CD14-positive monocyte (primary cell): Measurements from ENCODE around the gene DGKB. TPM values are rescaled to one million over a fixed set of nuclear protein-coding genes. Genes with fewer than 3 reads are reported as not detected.

Experiments used
- DNase-seq, 3 donors: peaks; one replicate each; pipeline ENCODE4 v3.0.0-alpha.2; 2011 to 2022
- H2AFZ ChIP-seq: 2 replicates; pipeline ENCODE4 v1.6.0; 2012; ENCODE audit warnings: mild to moderate bottlenecking, low read depth, low read length, inconsistent platforms; ENCODE audit not compliant: insufficient read depth, poor library complexity, severe bottlenecking
- H3K27ac ChIP-seq, 2 donors: 1 replicate in 1 of 2; 2 replicates in 1 of 2; pipeline ENCODE4 v1.5.1; 2012 to 2013; ENCODE audit warnings: low read length in 2 of 2, control low read depth in 1 of 2, inconsistent platforms in 1 of 2, low read depth in 1 of 2, mild to moderate bottlenecking in 1 of 2
- H3K27me3 ChIP-seq, 2 donors: one replicate each; pipeline versions ENCODE4 v1.6.0 to v1.6.1; 2011 to 2013; ENCODE audit warnings: low read length in 2 of 2; ENCODE audit not compliant: control insufficient read depth in 2 of 2, insufficient read depth in 2 of 2
- H3K36me3 ChIP-seq, 2 donors: replicated peaks in 1 of 2; 1 replicate in 1 of 2; 2 replicates in 1 of 2; pipeline versions ENCODE4 v1.5.1 to v1.6.1; 2012 to 2013; ENCODE audit warnings: low read length in 2 of 2, control low read depth in 1 of 2, inconsistent platforms in 1 of 2, mild to moderate bottlenecking in 1 of 2; ENCODE audit not compliant: insufficient read depth in 2 of 2, control insufficient read depth in 1 of 2
- H3K4me1 ChIP-seq, 2 donors: 1 replicate in 1 of 2; 2 replicates in 1 of 2; pipeline versions ENCODE4 v1.5.1 to v1.6.1; 2012 to 2013; ENCODE audit warnings: low read length in 2 of 2, control low read depth in 1 of 2, inconsistent platforms in 1 of 2, mild to moderate bottlenecking in 1 of 2, moderate library complexity in 1 of 2; ENCODE audit not compliant: insufficient read depth in 2 of 2, control insufficient read depth in 1 of 2
- H3K4me2 ChIP-seq: replicated peaks from 2 replicates; pipeline ENCODE3; 2012; ENCODE audit warnings: low read length, moderate library complexity, mild to moderate bottlenecking; ENCODE audit not compliant: poor library complexity, severe bottlenecking; ENCODE audit errors: extremely low read depth
- H3K4me3 ChIP-seq, 3 experiments: fragments of 200-600 bp in 1 of 3; sonication (generic) in 1 of 3; replicated peaks in 1 of 3; 1 replicate in 2 of 3; 2 replicates in 1 of 3; pipeline ENCODE4 v1.5.1; 2011 to 2013; ENCODE audit warnings: low read length in 3 of 3, mild to moderate bottlenecking in 3 of 3, control low read depth in 2 of 3, low read depth in 2 of 3, inconsistent platforms in 1 of 3, moderate library complexity in 1 of 3
- H3K79me2 ChIP-seq: 2 replicates; pipeline ENCODE4 v1.6.0; 2012; ENCODE audit warnings: mild to moderate bottlenecking, control low read depth, inconsistent platforms, low read length, moderate library complexity; ENCODE audit not compliant: insufficient read depth
- H3K9ac ChIP-seq: 2 replicates; pipeline ENCODE4 v1.6.0; 2017; ENCODE audit warnings: low read length, mild to moderate bottlenecking; ENCODE audit not compliant: insufficient read depth, poor library complexity, severe bottlenecking
- H3K9me3 ChIP-seq, 2 donors: replicated peaks in 1 of 2; 1 replicate in 1 of 2; 2 replicates in 1 of 2; pipeline versions ENCODE4 v1.5.1 to v1.6.1; 2012 to 2013; ENCODE audit warnings: low read length in 2 of 2, control low read depth in 1 of 2; ENCODE audit not compliant: control insufficient read depth in 1 of 2, insufficient read depth in 1 of 2
- H4K20me1 ChIP-seq: 2 replicates; pipeline ENCODE4 v1.6.0; 2012; ENCODE audit warnings: mild to moderate bottlenecking, low read length, control low read depth, moderate library complexity; ENCODE audit not compliant: insufficient read depth
- H3K27ac Mint-ChIP-seq, 7 donors: one replicate each; pipeline ENCODE4 v1.8.0; 2020; ENCODE audit warnings: mild to moderate bottlenecking in 7 of 7, mixed read lengths in 7 of 7, moderate library complexity in 6 of 7, inconsistent platforms in 2 of 7
- H3K27me3 Mint-ChIP-seq, 3 donors: one replicate each; pipeline ENCODE4 v1.8.0; 2021 to 2022; ENCODE audit warnings: low read depth in 3 of 3, mild to moderate bottlenecking in 3 of 3, mixed read lengths in 3 of 3, moderate library complexity in 3 of 3, inconsistent platforms in 1 of 3
- H3K36me3 Mint-ChIP-seq, 2 donors: one replicate each; pipeline ENCODE4 v1.8.0; 2020; ENCODE audit warnings: mixed read lengths in 2 of 2, inconsistent platforms in 1 of 2, mild to moderate bottlenecking in 1 of 2
- H3K4me1 Mint-ChIP-seq: one replicate; pipeline ENCODE4 v1.8.0; 2020; ENCODE audit warnings: mild to moderate bottlenecking, mixed read lengths
- H3K4me3 Mint-ChIP-seq, 2 donors: one replicate each; pipeline ENCODE4 v1.8.0; 2020; ENCODE audit warnings: mild to moderate bottlenecking in 2 of 2, mixed read lengths in 2 of 2, moderate library complexity in 1 of 2
- H3K9me3 Mint-ChIP-seq, 7 donors: one replicate each; pipeline ENCODE4 v1.8.0; 2020 to 2022; ENCODE audit warnings: mixed read lengths in 7 of 7, mild to moderate bottlenecking in 6 of 7, moderate library complexity in 6 of 7, inconsistent platforms in 2 of 7
- CTCF ChIP-seq: fragments of 200-600 bp; IDR thresholded peaks from one replicate; pipeline ENCODE4 v1.8.0; 2022; ENCODE audit warnings: antibody characterized with exemption, mild to moderate bottlenecking
- WGBS: methylation state at CpG from one replicate; pipeline ENCODE4 v1.1.5; 2013; ENCODE audit warnings: missing lambda C conversion rate; ENCODE audit not compliant: insufficient coverage; 5-methylcytosine and 5-hydroxymethylcytosine counted together
- intact Hi-C, 2 donors: fragments of 100-400 bp; cut with micrococcal nuclease; formaldehyde crosslinking; loops; one replicate each; pipeline versions ENCODE4 v1.15.0 to v1.15.1; 2023
- polyA minus RNA-seq: library from RNA; depleted of rRNA, polyadenylated mRNA; stranded (reverse); fragments of >200 nt; gene quantifications from 2 replicates; pipeline ENCODE4 v1.2.3, GENCODE V29; 2012
- polyA plus RNA-seq, 3 donors: library from polyadenylated mRNA; depleted of rRNA in 1 of 3; unstranded in 2 of 3; stranded (reverse) in 1 of 3; fragments of 300-500 nt in 2 of 3; fragments of >200 nt in 1 of 3; fragmentation: Illumina TruSeq in 2 of 3; gene quantifications; 1 replicate in 2 of 3; 2 replicates in 1 of 3; pipeline ENCODE4 v1.2.3, GENCODE V29; 2012 to 2021
- total RNA-seq, 12 experiments: library from RNA in 1 of 12; stranded (reverse) in 1 of 12; fragments of 120-200 nt in 1 of 12; gene quantifications; one replicate each; pipeline ENCODE4 v1.2.4 and lab custom pipeline; 2013 to 2026; ENCODE audit warnings: mixed read lengths in 6 of 12, inconsistent platforms in 1 of 12

DGKB gene
- total RNA-seq (2013), result 0.12 TPM
- polyA plus RNA-seq (not detected), polyA minus RNA-seq (not detected in 2 replicates), total RNA-seq (lab: John Stamatoyannopoulos, UW) (0 to 16.2 (median 0.04) reads per million in 11 experiments)

GRCh38 chr7:14902589-14903067 is at the start of gene DGKB:
TSS of gene DGKB (minus strand) at chr7:14902751.
- Histone ChIP-seq H3K4me3 (no peak within 1 kb of the TSS), H3K4me2 (no peak within 1 kb of the TSS), H2AFZ (no peak within 1 kb of the TSS)

GRCh38 chr7:14950013-14950412 is 47.5 kb upstream of the DGKB start:
- Histone ChIP-seq H3K4me1 (no peaks in the 10 kb centered on the region), H3K9me3 (no peaks in the 10 kb centered on the region), H3K79me2 (no peaks in the 10 kb centered on the region), H3K27ac (no peak overlapping the region), H3K9ac (no peak overlapping the region), H3K4me3 (no peak overlapping the region), H3K27me3 (no peaks in the 10 kb centered on the region), H2AFZ (no peak overlapping the region), H3K36me3 (no peaks in the 10 kb centered on the region), H3K4me2 (no peak overlapping the region), H4K20me1 (no peaks in the 10 kb centered on the region)
- H3K27me3 Mint-ChIP-seq, result no peaks in the 10 kb centered on the region
- no peak overlapping the region for H3K4me3 Mint-ChIP-seq
- no peak for TF ChIP-seq CTCF
- H3K27ac Mint-ChIP-seq, result no peak overlapping the region
- no peaks in the 10 kb centered on the region for H3K4me1 Mint-ChIP-seq
- DNase-seq, result no peak
- no peaks in the 10 kb centered on the region for H3K36me3 Mint-ChIP-seq
- WGBS, result no CpG with 5 or more reads among the region's 4 CpGs
- intact Hi-C loops, result no loop called here
- peaks cover 0 to 3% (median 0%) of the 10 kb centered on the region in 7 donors for H3K9me3 Mint-ChIP-seq

More at GRCh38 chr7:14902589-14903067, at the start of gene DGKB:
- no peaks in the 10 kb centered on the region for H3K4me1 ChIP-seq
- H3K9me3 ChIP-seq, result peaks cover 0 to 8% of the 10 kb centered on the region in 2 donors
- no peaks in the 10 kb centered on the region for H3K36me3 ChIP-seq
- WGBS, result 7% methylated on average over 16 of the region's 16 CpGs
- Mint-ChIP-seq H3K4me3 (no peak within 1 kb of the TSS), H3K36me3 (no peaks in the 10 kb centered on the region), H3K27me3 (no peaks in the 10 kb centered on the region), H3K4me1 (no peaks in the 10 kb centered on the region), H3K27ac (no peak within 1 kb of the TSS), H3K9me3 (peaks cover 0 to 2% (median 0%) of the 10 kb centered on the region in 7 donors)
- no peaks in the 10 kb centered on the region for H3K27me3 ChIP-seq
- no peaks in the 10 kb centered on the region for H3K79me2 ChIP-seq
- intact Hi-C loops, result no loop called here
- TF ChIP-seq CTCF, result no peak
- no peaks in the 10 kb centered on the region for H4K20me1 ChIP-seq
- DNase-seq, result no peak
- no peak within 1 kb of the TSS for H3K9ac ChIP-seq
- H3K27ac ChIP-seq, result no peak within 1 kb of the TSS
